PC-3 (cell line): ENCODE results near the gene C22orf39. TPM values are rescaled to one million over a fixed set of nuclear protein-coding genes. Genes with fewer than 3 reads are reported as not detected.

ENCODE experiments used
- ATAC-seq: fragments of 200-7000 bp; cut with Tn5 transposase; 2 replicates; pipeline ENCODE4 v1.9.1; 2020; ENCODE audit warnings: mild to moderate bottlenecking, moderate library complexity
- BruUV-seq: library from RNA; stranded (reverse); fragments of 400-500 nt; replicated peaks from 2 replicates; lab custom pipeline; 2021; lab: Mats Ljungman, UMichigan
- CTCF ChIA-PET: fragments of 300-600 bp; sonication (Branson Sonifier 250); formaldehyde crosslinking; loops from one replicate; lab custom pipeline; 2022; ENCODE audit warnings: antibody characterized with exemption; lab: Charles Lee
- POLR2A ChIA-PET: fragments of 300-600 bp; sonication (Branson Sonifier 250); formaldehyde crosslinking; loops from one replicate; lab custom pipeline; 2022; ENCODE audit warnings: antibody characterized with exemption; ENCODE audit not compliant: unreplicated experiment; lab: Charles Lee
- DNase-seq: peaks from one replicate; pipeline ENCODE4 v3.0.0-alpha.2; 2015
- H2AFZ ChIP-seq: fragments of 300-600 bp; sonication (generic); 2 replicates; pipeline ENCODE4 v1.6.0; 2016; ENCODE audit warnings: antibody characterized with exemption, low read length
- H3F3A ChIP-seq: fragments of 300-600 bp; sonication (generic); one replicate; pipeline ENCODE4 v1.6.0; 2017; ENCODE audit warnings: antibody characterized with exemption, low read length, control low read depth, mild to moderate bottlenecking; ENCODE audit not compliant: unreplicated experiment
- H3K27ac ChIP-seq: fragments of 300-600 bp; sonication (generic); 2 replicates; pipeline ENCODE4 v1.5.1; 2016; ENCODE audit warnings: mild to moderate bottlenecking, low read length
- H3K27me3 ChIP-seq: fragments of 300-600 bp; sonication (generic); 2 replicates; pipeline ENCODE4 v1.6.1; 2016; ENCODE audit warnings: low read length, mixed read lengths
- H3K36me3 ChIP-seq: fragments of 300-600 bp; sonication (generic); 2 replicates; pipeline ENCODE4 v1.6.1; 2016; ENCODE audit warnings: low read depth, mixed run types, low read length, mixed read lengths
- H3K4me1 ChIP-seq: fragments of 300-600 bp; sonication (generic); 2 replicates; pipeline ENCODE4 v1.5.1; 2016; ENCODE audit warnings: low read length; ENCODE audit not compliant: insufficient read depth
- H3K4me2 ChIP-seq: fragments of 300-600 bp; sonication (generic); 2 replicates; pipeline ENCODE4 v1.6.0; 2016; ENCODE audit warnings: low read length
- H3K4me3 ChIP-seq: fragments of 300-600 bp; sonication (generic); 2 replicates; pipeline ENCODE4 v1.5.1; 2016; ENCODE audit warnings: mild to moderate bottlenecking, low read length, mixed read lengths
- H3K79me2 ChIP-seq: fragments of 300-600 bp; sonication (generic); 2 replicates; pipeline ENCODE4 v1.6.1; 2017; ENCODE audit warnings: low read length, mixed read lengths
- H3K9ac ChIP-seq: fragments of 300-600 bp; sonication (generic); 2 replicates; pipeline ENCODE4 v1.6.0; 2016; ENCODE audit warnings: mild to moderate bottlenecking, low read length
- H3K9me2 ChIP-seq: fragments of 300-600 bp; sonication (generic); replicated peaks from 2 replicates; pipeline ENCODE4 v1.6.1; 2016; ENCODE audit warnings: mixed run types, low read length, mixed read lengths
- H3K9me3 ChIP-seq: fragments of 300-600 bp; sonication (generic); 2 replicates; pipeline ENCODE4 v1.6.1; 2016; ENCODE audit warnings: low read length, mixed read lengths
- H4K20me1 ChIP-seq: fragments of 300-600 bp; sonication (generic); 2 replicates; pipeline ENCODE4 v1.6.1; 2016; ENCODE audit warnings: low read length, mixed read lengths
- CTCF ChIP-seq: fragments of 300-600 bp; sonication (generic); conservative IDR thresholded peaks from 2 replicates; pipeline ENCODE4 v1.5.1; 2017; ENCODE audit warnings: antibody characterized with exemption, low read depth, mild to moderate bottlenecking, low read length
- EZH2 ChIP-seq: fragments of 300-600 bp; sonication (generic); IDR thresholded peaks from one replicate; pipeline ENCODE4 v1.6.1; 2017; ENCODE audit warnings: antibody characterized with exemption, mild to moderate bottlenecking, low read length; ENCODE audit not compliant: unreplicated experiment
- EZH2phosphoT487 ChIP-seq: fragments of 300-600 bp; sonication (generic); IDR thresholded peaks from 2 replicates; pipeline ENCODE4 v1.6.1; 2018; ENCODE audit warnings: mild to moderate bottlenecking, antibody characterized with exemption, low read length, borderline replicate concordance
- intact Hi-C: fragments of 100-400 bp; cut with micrococcal nuclease; formaldehyde crosslinking; loops from 2 replicates; pipeline ENCODE4 v1.9.0; 2023
- total RNA-seq: library from RNA; depleted of rRNA; stranded (reverse); fragments of >200 nt; gene quantifications from 2 replicates; pipeline ENCODE4 v1.2.3, GENCODE V29; 2014

C22orf39 gene
- total RNA-seq, 1 experiment from 2014 or later, result 25.0 TPM

- Histone ChIP-seq H3K4me3 (no peak overlapping the region), H3F3A (no peaks in the 10 kb centered on the region), H4K20me1 (no peaks in the 10 kb centered on the region), H3K79me2 (no peaks in the 10 kb centered on the region), H3K27ac (no peak overlapping the region), H3K36me3 (peaks cover 40% of the 10 kb centered on the region), H3K9ac (no peak overlapping the region), H2AFZ (no peak overlapping the region), H3K4me2 (no peak overlapping the region), H3K27me3 (no peaks in the 10 kb centered on the region), H3K9me3 (no peaks in the 10 kb centered on the region), H3K4me1 (no peaks in the 10 kb centered on the region), H3K9me2 (no peaks in the 10 kb centered on the region)
- TF ChIP-seq CTCF (no peak), EZH2phosphoT487 (no peak), EZH2 (no peak)
- DNase-seq, result no peak
- BruUV-seq, result no TSS peak
- no peak for ATAC-seq
- CTCF ChIA-PET, result no interaction called here
- POLR2A ChIA-PET, result no interaction called here
- intact Hi-C loops, result no loop called here
Measured at GRCh38 chr22:19464546-19464945, 17.0 kb upstream of the C22orf39 start.

- no peaks in the 10 kb centered on the region for H3K4me1 ChIP-seq
- DNase-seq (no peak), ATAC-seq (no peak)
- peaks cover 38% of the 10 kb centered on the region for H3K36me3 ChIP-seq
- no peak overlapping the region for H3K27ac ChIP-seq
- no peaks in the 10 kb centered on the region for H3F3A ChIP-seq
- BruUV-seq, result no TSS peak
- intact Hi-C loops, result no loop called here
- TF ChIP-seq EZH2, result no peak
- no peak for TF ChIP-seq EZH2phosphoT487
- TF ChIP-seq CTCF, result no peak
- H3K27me3 ChIP-seq, result no peaks in the 10 kb centered on the region
- H2AFZ ChIP-seq, result no peak overlapping the region
- no peak overlapping the region for H3K4me3 ChIP-seq
- no peak overlapping the region for H3K4me2 ChIP-seq
- ChIA-PET CTCF (no interaction called here), POLR2A (interaction anchor here (0.6 kb wide), 1 partner anchor 20 kb away, joined by 4 read pairs; no protein-coding TSS in a partner anchor)
- H4K20me1 ChIP-seq, result no peaks in the 10 kb centered on the region
- no peak overlapping the region for H3K9ac ChIP-seq
- H3K79me2 ChIP-seq, result no peaks in the 10 kb centered on the region
- no peaks in the 10 kb centered on the region for H3K9me3 ChIP-seq
- H3K9me2 ChIP-seq, result no peaks in the 10 kb centered on the region
Measured at GRCh38 chr22:19463491-19464469, 16.3 kb upstream of the C22orf39 start.

GRCh38 chr22:19463008-19463407, 15.5 kb upstream of the C22orf39 start:
- no peaks in the 10 kb centered on the region for H3K4me1 ChIP-seq
- no TSS peak for BruUV-seq

More at GRCh38 chr22:19463008-19463407, 15.5 kb upstream of the C22orf39 start:
- ChIA-PET POLR2A (no interaction called here), CTCF (no interaction called here)
- H3K9me3 ChIP-seq, result no peaks in the 10 kb centered on the region
- H3K27ac ChIP-seq, result no peak overlapping the region
- no peaks in the 10 kb centered on the region for H3K27me3 ChIP-seq
- H3K4me3 ChIP-seq, result no peak overlapping the region
- H3K79me2 ChIP-seq, result no peaks in the 10 kb centered on the region
- H3K36me3 ChIP-seq, result peaks cover 31% of the 10 kb centered on the region
- H4K20me1 ChIP-seq, result no peaks in the 10 kb centered on the region
- H3K9me2 ChIP-seq, result no peaks in the 10 kb centered on the region
- no peaks in the 10 kb centered on the region for H3F3A ChIP-seq
- no peak for TF ChIP-seq CTCF
- no peak for TF ChIP-seq EZH2phosphoT487
- TF ChIP-seq EZH2, result no peak
- intact Hi-C loops, result no loop called here
- ATAC-seq (no peak), DNase-seq (no peak)
- no peak overlapping the region for H3K4me2 ChIP-seq
- H3K9ac ChIP-seq, result no peak overlapping the region
- no peak overlapping the region for H2AFZ ChIP-seq
